Adrenal gland (tissue), 5 donors: Measurements from ENCODE around the gene VSIG1.

Source experiments
- CTCF ChIP-seq, 6 experiments: fragments of 450-650 bp in 4 of 6; fragments of 200-600 bp in 2 of 6; sonication (generic) in 1 of 6; IDR thresholded peaks; 1 replicate in 5 of 6; 2 replicates in 1 of 6; pipeline versions ENCODE4 v1.5.1 to v1.8.0; 2016 to 2021; ENCODE audit warnings: antibody characterized with exemption in 6 of 6, mild to moderate bottlenecking in 2 of 6, moderate library complexity in 1 of 6
- POLR2A ChIP-seq, 2 donors: fragments of 450-650 bp; IDR thresholded peaks; one replicate each; pipeline ENCODE4 v1.6.1; 2017; ENCODE audit warnings: antibody characterized with exemption in 2 of 2, mild to moderate bottlenecking in 2 of 2, moderate library complexity in 1 of 2
- donor health status: DM: no; HTN: no; CAD: no.

- no peak for TF ChIP-seq POLR2A (IDR thresholded peaks at IDR 0.05)
- no peak for TF ChIP-seq CTCF (IDR thresholded peaks at IDR 0.05)
These were observed 14.9 kb downstream of the VSIG1 start for GRCh38 chrX:108059801-108060200.
